PC-9 (cell line): ENCODE data around the gene FOXN4. TPM values are rescaled to one million over a fixed set of nuclear protein-coding genes. Genes with fewer than 3 reads are reported as not detected.
A peak's percentile ranks its signal among the peaks of the same experiment; 100 is the strongest.

ENCODE experiments used
- BruUV-seq: library from RNA; stranded (reverse); fragments of 400-500 nt; replicated peaks from 2 replicates; lab custom pipeline; 2021; lab: Mats Ljungman, UMichigan
- CTCF ChIA-PET: fragments of 300-600 bp; sonication (Branson Sonifier 250); formaldehyde crosslinking; loops from one replicate; lab custom pipeline; 2022; ENCODE audit warnings: antibody characterized with exemption; lab: Charles Lee
- POLR2A ChIA-PET: fragments of 300-600 bp; sonication (Branson Sonifier 250); formaldehyde crosslinking; loops from one replicate; lab custom pipeline; 2022; ENCODE audit warnings: antibody characterized with exemption; ENCODE audit not compliant: unreplicated experiment; lab: Charles Lee
- DNase-seq, 2 experiments: peaks; one replicate each; pipeline versions ENCODE4 v3.0.0 to v3.0.0-alpha.2; 2015 to 2022; ENCODE audit warnings: mixed read lengths in 1 of 2
- H2AFZ ChIP-seq: fragments of 200-600 bp; sonication (generic); 2 replicates; pipeline ENCODE4 v1.8.1; 2017; ENCODE audit warnings: antibody characterized with exemption
- H3F3A ChIP-seq: fragments of 200-600 bp; sonication (generic); 2 replicates; pipeline ENCODE4 v1.8.1; 2017; ENCODE audit warnings: antibody characterized with exemption, mild to moderate bottlenecking, low read depth; ENCODE audit not compliant: insufficient read depth
- H3K27ac ChIP-seq: fragments of 200-600 bp; sonication (generic); 2 replicates; pipeline ENCODE4 v1.6.1; 2016; ENCODE audit warnings: mixed run types
- H3K27me3 ChIP-seq: fragments of 200-600 bp; sonication (generic); 2 replicates; pipeline ENCODE4 v1.6.1; 2016; ENCODE audit warnings: low read depth, mixed run types; ENCODE audit not compliant: insufficient read depth
- H3K36me3 ChIP-seq: fragments of 200-600 bp; sonication (generic); 2 replicates; pipeline ENCODE4 v1.6.1; 2016; ENCODE audit warnings: low read depth, mixed run types
- H3K4me1 ChIP-seq: fragments of 200-600 bp; sonication (generic); replicated peaks from 2 replicates; pipeline ENCODE4 v1.6.1; 2016; ENCODE audit warnings: mixed run types; ENCODE audit not compliant: insufficient read depth
- H3K4me2 ChIP-seq: fragments of 200-600 bp; sonication (generic); 2 replicates; pipeline ENCODE4 v1.6.1; 2017; ENCODE audit warnings: mixed run types
- H3K4me3 ChIP-seq: fragments of 200-600 bp; sonication (generic); 2 replicates; pipeline ENCODE4 v1.6.1; 2016; ENCODE audit warnings: mixed run types
- H3K79me2 ChIP-seq: fragments of 200-600 bp; sonication (generic); 2 replicates; pipeline ENCODE4 v1.6.1; 2017; ENCODE audit warnings: low read depth, mixed run types
- H3K9me2 ChIP-seq: fragments of 200-600 bp; sonication (generic); 2 replicates; pipeline ENCODE4 v1.8.1; 2017; ENCODE audit warnings: mild to moderate bottlenecking; ENCODE audit not compliant: insufficient read depth
- H3K9me3 ChIP-seq: fragments of 200-600 bp; sonication (generic); 2 replicates; pipeline ENCODE4 v1.8.1; 2016; ENCODE audit warnings: low read depth; ENCODE audit not compliant: insufficient read depth
- H4K20me1 ChIP-seq: fragments of 200-600 bp; sonication (generic); 2 replicates; pipeline ENCODE4 v1.8.1; 2017; ENCODE audit not compliant: insufficient read depth
- EZH2 ChIP-seq: fragments of 200-600 bp; sonication (generic); IDR thresholded peaks from 2 replicates; pipeline ENCODE4 v1.8.0; 2017; ENCODE audit warnings: antibody characterized with exemption, low read depth
- intact Hi-C: fragments of 100-400 bp; cut with micrococcal nuclease; formaldehyde crosslinking; loops from one replicate; pipeline ENCODE4 v1.10.0; 2022; ENCODE audit not compliant: unreplicated experiment
- total RNA-seq: library from RNA; stranded (reverse); gene quantifications from 2 replicates; pipeline ENCODE4 v1.2.3, GENCODE V29; 2021
- TF ChIP-seq, protein P1 (sequence below): fragments of 200-600 bp; sonication (generic); conservative IDR thresholded peaks from 2 replicates; pipeline ENCODE4 v1.6.1; 2017; ENCODE audit warnings: mixed run types, antibody characterized with exemption, mild to moderate bottlenecking, moderate library complexity

FOXN4 gene
- total RNA-seq, 1 experiment from 2014 or later, result not detected

GRCh38 chr12:109292342-109292711, 16.8 kb downstream of the FOXN4 start:
- no peak overlapping the region for H3K4me2 ChIP-seq
- H3K4me3 ChIP-seq, result no peak overlapping the region
- H3F3A ChIP-seq, result no peaks in the 10 kb centered on the region
- no peaks in the 10 kb centered on the region for H3K9me2 ChIP-seq
- TF ChIP-seq, protein P1, sequence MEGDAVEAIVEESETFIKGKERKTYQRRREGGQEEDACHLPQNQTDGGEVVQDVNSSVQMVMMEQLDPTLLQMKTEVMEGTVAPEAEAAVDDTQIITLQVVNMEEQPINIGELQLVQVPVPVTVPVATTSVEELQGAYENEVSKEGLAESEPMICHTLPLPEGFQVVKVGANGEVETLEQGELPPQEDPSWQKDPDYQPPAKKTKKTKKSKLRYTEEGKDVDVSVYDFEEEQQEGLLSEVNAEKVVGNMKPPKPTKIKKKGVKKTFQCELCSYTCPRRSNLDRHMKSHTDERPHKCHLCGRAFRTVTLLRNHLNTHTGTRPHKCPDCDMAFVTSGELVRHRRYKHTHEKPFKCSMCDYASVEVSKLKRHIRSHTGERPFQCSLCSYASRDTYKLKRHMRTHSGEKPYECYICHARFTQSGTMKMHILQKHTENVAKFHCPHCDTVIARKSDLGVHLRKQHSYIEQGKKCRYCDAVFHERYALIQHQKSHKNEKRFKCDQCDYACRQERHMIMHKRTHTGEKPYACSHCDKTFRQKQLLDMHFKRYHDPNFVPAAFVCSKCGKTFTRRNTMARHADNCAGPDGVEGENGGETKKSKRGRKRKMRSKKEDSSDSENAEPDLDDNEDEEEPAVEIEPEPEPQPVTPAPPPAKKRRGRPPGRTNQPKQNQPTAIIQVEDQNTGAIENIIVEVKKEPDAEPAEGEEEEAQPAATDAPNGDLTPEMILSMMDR, result no peak
- no peak for TF ChIP-seq EZH2
- intact Hi-C loops, result no loop called here
- H3K27ac ChIP-seq, result no peak overlapping the region
- no peak for DNase-seq
- POLR2A ChIA-PET, result no interaction called here
- H3K79me2 ChIP-seq, result no peaks in the 10 kb centered on the region
- CTCF ChIA-PET, result no interaction called here
- no peaks in the 10 kb centered on the region for H3K36me3 ChIP-seq
- H4K20me1 ChIP-seq, result no peaks in the 10 kb centered on the region
- H2AFZ ChIP-seq, result no peak overlapping the region
- BruUV-seq, result no TSS peak
- H3K4me1 ChIP-seq, result no peaks in the 10 kb centered on the region
- no peaks in the 10 kb centered on the region for H3K9me3 ChIP-seq
- H3K27me3 ChIP-seq, result peaks cover 53% of the 10 kb centered on the region

GRCh38 chr12:109291521-109292341, 17.4 kb downstream of the FOXN4 start:
- no TSS peak for BruUV-seq
- Histone ChIP-seq H3K9me2 (no peaks in the 10 kb centered on the region), H3K79me2 (no peaks in the 10 kb centered on the region), H3K4me3 (peak overlapping the region; percentile 8; the same call in 1 of the 2 replicates), H3K9me3 (no peaks in the 10 kb centered on the region), H3K4me1 (no peaks in the 10 kb centered on the region), H3F3A (no peaks in the 10 kb centered on the region), H2AFZ (no peak overlapping the region), H3K4me2 (peak overlapping the region; percentile 34; the same call in 1 of the 2 replicates), H3K27ac (no peak overlapping the region), H3K36me3 (no peaks in the 10 kb centered on the region), H4K20me1 (no peaks in the 10 kb centered on the region), H3K27me3 (peaks cover 48% of the 10 kb centered on the region)
- CTCF ChIA-PET, result no interaction called here
- TF ChIP-seq, protein P1, result no peak
- TF ChIP-seq EZH2, result no peak
- DNase-seq, result peak; percentile 54 to 63
- intact Hi-C loops, result no loop called here
- POLR2A ChIA-PET, result no interaction called here

GRCh38 chr12:109291117-109291516, 18.0 kb downstream of the FOXN4 start:
- intact Hi-C loops, result no loop called here
- CTCF ChIA-PET, result no interaction called here
- H3K79me2 ChIP-seq, result no peaks in the 10 kb centered on the region
- no peaks in the 10 kb centered on the region for H3K9me2 ChIP-seq
- no peaks in the 10 kb centered on the region for H3K4me1 ChIP-seq
- H3K27me3 ChIP-seq, result peaks cover 42% of the 10 kb centered on the region
- POLR2A ChIA-PET, result no interaction called here
- no peak overlapping the region for H3K4me2 ChIP-seq
- no peaks in the 10 kb centered on the region for H3F3A ChIP-seq
- H3K27ac ChIP-seq, result no peak overlapping the region
- TF ChIP-seq EZH2, result no peak
- TF ChIP-seq, protein P1, result no peak
- H3K4me3 ChIP-seq, result no peak overlapping the region
- no peaks in the 10 kb centered on the region for H3K9me3 ChIP-seq
- no peaks in the 10 kb centered on the region for H3K36me3 ChIP-seq
- no peak overlapping the region for H2AFZ ChIP-seq
- DNase-seq, result no peak
- no peaks in the 10 kb centered on the region for H4K20me1 ChIP-seq
- BruUV-seq, result no TSS peak
